ENCODE results near the gene FOXJ1. TPM values are rescaled to one million over a fixed set of nuclear protein-coding genes. Genes with fewer than 3 reads are reported as not detected.

FOXJ1 gene
- total and polyA plus RNA-seq, 3 donors from 2014 or later = 22.9 to 30.5 (median 29.4) TPM

DNA sequence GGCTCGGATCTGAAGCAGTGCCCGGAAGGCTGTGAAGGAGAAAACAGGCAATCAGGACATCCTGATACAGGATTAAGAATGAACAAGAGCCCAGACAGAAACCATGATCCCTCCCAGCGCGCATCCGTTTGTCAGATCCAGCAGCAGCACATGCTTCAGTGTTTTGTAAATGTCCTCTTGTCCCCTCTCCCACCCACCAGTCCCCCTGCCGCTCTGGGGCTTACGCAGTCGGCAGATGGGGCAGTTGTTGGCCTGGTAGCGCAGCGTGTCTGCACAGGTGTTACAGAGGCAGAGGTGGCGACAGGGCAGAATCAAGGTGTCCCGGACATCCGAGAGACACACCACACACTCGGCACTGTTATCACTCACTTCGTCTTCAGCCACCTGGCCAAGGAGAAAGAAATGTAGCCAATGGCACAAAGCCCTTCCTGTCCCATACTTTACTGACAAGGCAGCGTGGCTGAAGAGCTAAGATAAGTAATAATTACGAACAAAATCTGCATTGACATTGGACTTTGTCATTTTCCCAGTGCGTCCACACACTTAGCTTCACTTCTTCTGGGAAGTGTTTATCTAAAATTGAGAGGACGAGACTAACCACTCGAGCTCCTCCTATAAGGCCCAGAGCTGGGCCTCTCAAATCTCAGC, 20.7 kb upstream of the FOXJ1 start:
- Histone ChIP-seq H3K36me3 (ENCODE audit: low read depth, missing control alignments) (no peaks in the 10 kb centered on the region), H3K4me1 (peaks cover 47% of the 10 kb centered on the region), H3K27ac (peak overlapping the region; percentile 73 to 86), H3K9me3 (no peaks in the 10 kb centered on the region), H3K4me3 (no peak overlapping the region), H3K27me3 (no peaks in the 10 kb centered on the region)
- WGBS, 2 donors = 40 to 58% methylated on average over 20 of the region's 20 CpGs
- no peak for TF ChIP-seq POLR2A (IDR thresholded peaks at IDR 0.05)
- TF ChIP-seq, protein P1, sequence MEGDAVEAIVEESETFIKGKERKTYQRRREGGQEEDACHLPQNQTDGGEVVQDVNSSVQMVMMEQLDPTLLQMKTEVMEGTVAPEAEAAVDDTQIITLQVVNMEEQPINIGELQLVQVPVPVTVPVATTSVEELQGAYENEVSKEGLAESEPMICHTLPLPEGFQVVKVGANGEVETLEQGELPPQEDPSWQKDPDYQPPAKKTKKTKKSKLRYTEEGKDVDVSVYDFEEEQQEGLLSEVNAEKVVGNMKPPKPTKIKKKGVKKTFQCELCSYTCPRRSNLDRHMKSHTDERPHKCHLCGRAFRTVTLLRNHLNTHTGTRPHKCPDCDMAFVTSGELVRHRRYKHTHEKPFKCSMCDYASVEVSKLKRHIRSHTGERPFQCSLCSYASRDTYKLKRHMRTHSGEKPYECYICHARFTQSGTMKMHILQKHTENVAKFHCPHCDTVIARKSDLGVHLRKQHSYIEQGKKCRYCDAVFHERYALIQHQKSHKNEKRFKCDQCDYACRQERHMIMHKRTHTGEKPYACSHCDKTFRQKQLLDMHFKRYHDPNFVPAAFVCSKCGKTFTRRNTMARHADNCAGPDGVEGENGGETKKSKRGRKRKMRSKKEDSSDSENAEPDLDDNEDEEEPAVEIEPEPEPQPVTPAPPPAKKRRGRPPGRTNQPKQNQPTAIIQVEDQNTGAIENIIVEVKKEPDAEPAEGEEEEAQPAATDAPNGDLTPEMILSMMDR (IDR thresholded peaks at IDR 0.05) = no peak
- peak; percentile 17 for DNase-seq
- intact Hi-C loops (cut with DNase I; ENCODE audit: low total_unique reads) = no loop called here

DNA sequence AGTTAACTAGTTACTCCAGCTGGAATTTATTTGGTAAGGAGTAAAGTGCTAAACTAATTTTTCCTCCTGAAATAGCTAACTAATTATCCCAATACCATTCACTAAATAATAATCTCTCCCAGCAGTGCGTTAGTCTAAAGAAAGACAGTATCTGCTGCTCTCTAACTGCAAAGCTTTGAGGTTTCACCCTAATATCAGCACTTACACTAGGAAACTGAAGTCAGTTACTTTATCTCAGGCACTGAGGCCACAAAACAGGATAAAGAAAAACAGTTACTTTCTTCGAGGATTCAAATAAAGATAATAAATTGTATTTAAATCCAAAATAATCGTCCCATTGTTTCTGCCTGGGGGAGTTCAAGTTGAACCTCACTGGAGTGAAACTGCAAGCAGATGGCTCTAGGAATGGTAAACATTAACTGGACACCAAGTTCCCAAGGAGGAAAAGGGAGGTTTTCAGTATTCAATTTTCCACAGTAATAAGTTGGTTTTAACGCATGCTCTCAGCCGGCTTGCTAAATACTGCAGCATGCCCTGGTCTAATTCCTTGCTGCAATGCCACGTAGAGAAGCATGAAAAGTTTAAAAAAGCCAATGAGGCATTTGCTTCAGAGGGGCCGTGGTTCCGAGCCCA, 20.0 kb upstream of the FOXJ1 start:
- intact Hi-C loops (cut with DNase I; ENCODE audit: low total_unique reads) = no loop called here
- TF ChIP-seq POLR2A (IDR thresholded peaks at IDR 0.05) = no peak
- TF ChIP-seq, protein P1 (IDR thresholded peaks at IDR 0.05) = no peak
- no peaks in the 10 kb centered on the region for H3K9me3 ChIP-seq
- peaks cover 44% of the 10 kb centered on the region for H3K4me1 ChIP-seq
- WGBS, 2 donors = 32 to 37% methylated on average over 8 of the region's 8 CpGs
- peak; percentile 69 for DNase-seq
- no peaks in the 10 kb centered on the region for H3K27me3 ChIP-seq
- H3K27ac ChIP-seq = peak overlapping the region; percentile 73 to 86
- H3K36me3 ChIP-seq (ENCODE audit: low read depth, missing control alignments) = no peaks in the 10 kb centered on the region
- H3K4me3 ChIP-seq = no peak overlapping the region

DNA sequence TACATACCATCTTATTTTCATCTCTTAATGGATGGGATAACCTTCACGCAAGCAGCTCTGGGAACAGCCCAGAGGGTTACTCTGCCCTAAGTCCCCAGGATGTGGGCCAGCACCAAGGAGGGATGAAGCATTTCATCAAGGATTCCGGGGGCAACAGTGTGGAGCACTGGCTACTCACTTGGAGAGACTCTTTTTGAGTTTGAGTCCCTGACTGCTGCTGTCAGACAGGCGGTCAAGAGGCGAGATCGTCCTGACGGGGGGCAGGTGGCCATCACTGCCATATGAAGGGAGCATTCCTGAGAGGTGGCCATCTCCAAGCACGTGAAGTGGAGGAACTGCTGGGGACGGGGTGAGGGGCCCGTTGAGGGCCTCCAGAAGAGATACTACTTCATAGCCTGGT, 18.1 kb upstream of the FOXJ1 start:
- no peak for DNase-seq
- H3K4me3 ChIP-seq = no peak overlapping the region
- no peaks in the 10 kb centered on the region for H3K9me3 ChIP-seq
- TF ChIP-seq, protein P1 (IDR thresholded peaks at IDR 0.05) = no peak
- TF ChIP-seq POLR2A (IDR thresholded peaks at IDR 0.05) = no peak
- H3K36me3 ChIP-seq (ENCODE audit: low read depth, missing control alignments) = no peaks in the 10 kb centered on the region
- WGBS, 2 donors = 91 to 96% methylated on average over 9 of the region's 9 CpGs
- no peaks in the 10 kb centered on the region for H3K27me3 ChIP-seq
- no peak overlapping the region for H3K27ac ChIP-seq
- intact Hi-C loops (cut with DNase I; ENCODE audit: low total_unique reads) = no loop called here
- H3K4me1 ChIP-seq = peaks cover 35% of the 10 kb centered on the region

DNA sequence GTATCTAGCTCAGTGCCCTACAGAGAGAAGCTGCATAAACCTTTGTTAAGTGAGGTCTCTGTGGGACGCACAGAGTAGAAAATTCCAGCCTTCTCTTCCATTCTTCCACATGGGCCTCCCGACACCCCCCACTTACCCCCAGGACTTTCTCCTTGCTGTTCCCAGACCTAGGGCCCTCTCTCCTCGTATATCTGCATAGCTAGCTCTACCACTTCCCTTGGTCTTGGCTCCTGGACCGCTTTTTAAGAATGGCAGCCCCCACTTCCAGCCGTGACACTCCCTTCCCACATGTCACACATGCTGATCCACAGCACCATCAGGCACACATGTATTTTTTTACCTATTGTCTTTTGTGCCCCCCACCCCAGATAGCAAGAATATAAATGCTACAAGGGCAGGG, 16.7 kb upstream of the FOXJ1 start:
- TF ChIP-seq POLR2A (IDR thresholded peaks at IDR 0.05) = no peak
- TF ChIP-seq, protein P1 (IDR thresholded peaks at IDR 0.05) = no peak
- Histone ChIP-seq H3K36me3 (ENCODE audit: low read depth, missing control alignments) (no peaks in the 10 kb centered on the region), H3K27ac (no peak overlapping the region), H3K9me3 (no peaks in the 10 kb centered on the region), H3K27me3 (no peaks in the 10 kb centered on the region), H3K4me1 (peaks cover 24% of the 10 kb centered on the region), H3K4me3 (no peak overlapping the region)
- no peak for DNase-seq
- intact Hi-C loops (cut with DNase I; ENCODE audit: low total_unique reads) = no loop called here
- WGBS, 2 donors = 92 to 93% methylated on average over 5 of the region's 5 CpGs

DNA sequence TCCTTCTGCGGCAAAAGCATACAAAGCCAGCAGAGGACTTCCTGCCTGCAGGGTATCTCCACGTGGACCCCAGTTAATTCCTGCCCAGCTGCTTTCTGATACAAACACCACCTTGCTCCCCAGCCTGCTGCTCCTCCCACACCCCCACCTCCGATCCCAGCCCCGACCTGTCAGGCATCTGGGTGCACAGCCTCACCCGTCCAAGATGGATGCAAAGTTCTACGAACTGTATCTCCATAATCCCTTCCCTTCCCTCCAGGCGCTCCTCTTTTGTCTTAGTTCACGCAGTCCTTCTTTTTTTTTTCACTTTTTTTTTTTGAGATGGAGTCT, 15.6 kb upstream of the FOXJ1 start:
- Histone ChIP-seq H3K36me3 (ENCODE audit: low read depth, missing control alignments) (no peaks in the 10 kb centered on the region), H3K4me1 (peaks cover 13% of the 10 kb centered on the region), H3K4me3 (no peak overlapping the region), H3K9me3 (no peaks in the 10 kb centered on the region), H3K27me3 (no peaks in the 10 kb centered on the region), H3K27ac (no peak overlapping the region)
- TF ChIP-seq, protein P1 (IDR thresholded peaks at IDR 0.05) = no peak
- TF ChIP-seq POLR2A (IDR thresholded peaks at IDR 0.05) = no peak
- intact Hi-C loops (cut with DNase I; ENCODE audit: low total_unique reads) = no loop called here
- WGBS, 2 donors = 84 to 90% methylated on average over 8 of the region's 8 CpGs
- DNase-seq = no peak

Data from testis (tissue), 3 donors.